GM21390 (cell line): ENCODE data around the gene NME8.

ENCODE experiments used
- ATAC-seq: cut with Tn5 transposase; IDR thresholded peaks from one replicate; pipeline ENCODE4 v1.9.1; 2021; ENCODE audit not compliant: unreplicated experiment

The NME8 gene

DNA sequence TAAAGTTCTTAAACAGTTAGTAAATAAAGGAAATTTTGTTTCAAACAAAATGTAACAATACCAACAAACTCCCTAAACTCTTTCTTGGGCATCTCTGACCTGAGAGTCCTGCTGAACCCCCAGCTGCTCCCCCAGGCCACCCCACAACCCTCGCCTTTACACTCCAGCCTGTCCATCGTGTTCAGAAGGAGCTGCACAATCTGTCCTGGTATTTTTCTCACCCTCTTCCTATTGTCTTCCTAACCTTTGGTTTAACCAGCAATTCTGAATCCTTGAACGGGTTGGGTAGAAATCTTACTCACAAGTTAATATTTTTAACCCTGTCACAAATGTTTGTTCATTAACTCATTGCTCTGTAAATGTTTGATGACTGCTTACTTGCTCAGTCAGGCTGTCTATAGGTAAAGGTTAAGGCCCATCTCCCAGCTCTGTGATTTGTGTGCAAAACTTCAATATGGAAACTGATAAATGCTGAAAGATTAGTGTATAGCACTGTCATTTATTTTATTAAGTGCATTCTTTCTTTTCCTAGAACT lies 51.4 kb downstream of the NME8 start:
- no peak for ATAC-seq

- ATAC-seq, result no peak
Observed at GRCh38 chr7:37901236-37901827, 52.9 kb downstream of the NME8 start.

- ATAC-seq, result no peak
Observed at GRCh38 chr7:37901890-37902524, 53.6 kb downstream of the NME8 start.

DNA sequence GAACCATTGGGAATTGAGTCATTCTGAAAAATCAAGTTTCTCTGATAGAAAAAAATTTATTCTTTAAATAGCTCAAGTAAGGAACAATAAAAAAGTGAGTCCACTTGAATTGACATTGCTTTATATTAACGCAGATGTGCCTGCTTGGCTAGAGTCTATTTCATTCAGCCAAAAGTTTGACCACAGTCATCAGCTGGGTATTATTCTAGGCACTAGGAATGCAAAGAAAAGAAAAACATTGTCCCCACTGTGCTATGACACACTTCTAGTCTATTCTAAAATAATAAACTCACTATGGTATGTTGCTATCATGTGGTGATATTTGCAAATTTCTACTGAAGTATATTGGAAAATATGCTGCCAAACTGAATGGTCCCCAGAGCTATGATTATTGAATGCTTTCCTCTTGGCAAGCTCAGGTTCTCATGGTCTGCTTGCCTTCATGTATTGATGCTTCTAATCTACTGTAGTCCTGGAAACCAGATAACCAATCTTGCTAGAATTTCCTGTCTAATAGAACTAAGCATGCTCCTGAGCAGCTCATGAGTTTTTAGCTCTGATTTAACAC lies 59.9 kb downstream of the NME8 start:
- ATAC-seq, result no peak

GRCh38 chr7:37912756-37913155 lies 64.4 kb downstream of the NME8 start:
- ATAC-seq, result no peak

- ATAC-seq, result no peak
Observed at GRCh38 chr7:37915438-37915837, 67.0 kb downstream of the NME8 start.

DNA sequence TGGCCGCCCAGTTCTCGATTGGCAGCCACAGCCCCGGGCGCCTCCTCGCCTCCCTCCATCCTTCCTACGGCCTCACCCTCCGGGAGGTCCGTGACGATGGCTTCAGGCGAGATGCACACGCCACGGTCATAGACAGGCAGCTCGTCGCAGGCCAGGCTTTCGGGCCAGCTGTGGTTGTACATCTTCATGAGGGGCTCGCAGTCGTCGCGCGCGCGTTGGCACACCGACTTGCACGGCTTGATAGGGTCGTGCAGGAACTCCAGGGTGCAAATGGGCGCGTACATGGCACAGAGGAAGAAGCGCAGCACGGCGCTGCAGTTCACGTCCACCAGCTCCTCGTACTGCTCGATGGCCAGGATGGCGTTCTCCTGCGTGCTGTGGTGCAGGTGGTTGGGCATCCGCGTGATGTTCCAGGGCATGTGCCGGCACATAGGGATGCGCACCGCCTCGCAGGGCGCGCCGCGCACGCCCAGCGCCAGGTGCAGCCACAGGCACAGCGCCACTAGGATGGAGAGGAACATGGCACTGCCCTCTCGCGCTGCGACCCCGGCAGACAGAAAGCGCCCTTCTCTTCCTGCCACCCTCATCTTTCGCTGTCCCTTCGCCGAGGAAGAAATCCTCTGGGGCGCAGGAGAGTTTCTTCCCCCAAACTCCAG lies 67.7 kb downstream of the NME8 start:
- ATAC-seq, result no peak

DNA sequence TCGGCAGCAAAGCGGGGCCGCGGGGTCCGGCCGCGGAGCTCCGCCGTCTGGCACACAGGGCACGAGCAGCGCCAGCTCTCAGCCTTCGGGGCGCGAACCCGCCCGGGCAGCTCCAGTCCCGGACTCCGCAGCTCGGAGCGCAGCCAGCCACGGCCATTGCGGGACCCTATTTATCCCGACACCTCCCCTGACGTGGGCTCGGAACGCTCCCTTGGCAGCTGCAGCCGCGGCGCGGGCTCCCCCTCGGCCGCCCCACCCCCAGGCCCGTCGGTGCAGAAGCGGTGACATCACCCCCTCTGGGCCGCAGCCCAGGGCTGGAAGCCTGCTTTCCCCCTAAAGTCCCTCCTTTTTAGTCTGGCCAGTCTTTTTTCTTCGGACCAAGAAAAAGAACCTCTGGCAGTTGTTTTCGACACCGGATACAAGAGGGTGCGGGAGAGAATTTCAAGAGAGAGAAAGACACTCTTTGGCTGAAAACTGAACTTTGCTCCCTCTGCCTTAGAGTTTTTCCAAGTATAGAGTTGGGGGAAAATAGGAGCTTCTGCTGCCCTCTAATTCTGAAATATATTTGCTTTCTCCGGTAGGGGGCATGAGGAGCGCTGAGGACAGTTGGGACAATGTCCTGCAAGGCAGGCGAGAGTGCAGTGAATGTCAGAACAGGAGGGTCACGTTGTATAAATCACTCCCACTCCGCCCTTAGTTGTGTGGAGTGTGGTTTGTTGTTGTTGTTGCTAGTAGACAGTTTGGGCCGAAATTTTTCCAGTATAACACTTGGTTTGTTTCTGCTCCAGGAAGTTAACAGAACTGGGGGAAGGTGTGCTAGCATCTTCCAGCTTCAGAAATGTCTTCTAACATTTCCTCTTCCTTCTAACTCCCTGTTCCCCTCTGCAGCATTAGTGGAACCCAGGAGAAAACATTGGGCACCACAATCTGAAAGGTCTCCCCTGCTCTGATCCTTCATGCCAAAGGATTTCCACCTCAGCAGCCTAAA lies 68.6 kb downstream of the NME8 start, which contains the start of gene SFRP4:
SFRP4 (minus strand) TSS at position 145 of the 988 bp plus-strand sequence. CDS start 280 bp downstream, outside the sequence.
- peak; percentile 38 for ATAC-seq

DNA sequence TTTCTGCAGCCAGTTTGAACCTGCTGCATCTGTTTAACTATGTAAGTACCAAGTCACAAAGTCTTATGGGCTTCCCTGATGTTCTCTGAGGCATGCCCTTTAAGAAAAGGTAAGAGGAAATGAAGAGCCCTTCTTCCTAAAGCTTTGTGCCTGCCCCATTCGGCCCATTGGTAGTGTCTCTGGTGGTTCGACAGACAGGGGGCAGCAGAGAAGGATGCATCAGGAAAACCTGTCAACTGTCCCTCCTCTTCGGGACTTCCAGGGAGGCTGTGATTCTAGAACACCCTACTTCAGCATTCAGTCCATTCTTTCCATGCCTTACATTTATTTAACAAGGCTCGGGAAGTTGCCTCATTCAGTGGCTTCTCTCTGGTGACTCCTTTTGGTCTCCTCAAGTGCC lies 70.1 kb downstream of the NME8 start:
- ATAC-seq, result no peak

- peak; percentile 48 for ATAC-seq
Observed at GRCh38 chr7:37920305-37920848, 72.0 kb downstream of the NME8 start, which contains the start of gene EPDR1. Gene EPDR1, plus strand, starts transcription at chr7:37920640. Its CDS starts 300 bp downstream, at chr7:37920940.

DNA sequence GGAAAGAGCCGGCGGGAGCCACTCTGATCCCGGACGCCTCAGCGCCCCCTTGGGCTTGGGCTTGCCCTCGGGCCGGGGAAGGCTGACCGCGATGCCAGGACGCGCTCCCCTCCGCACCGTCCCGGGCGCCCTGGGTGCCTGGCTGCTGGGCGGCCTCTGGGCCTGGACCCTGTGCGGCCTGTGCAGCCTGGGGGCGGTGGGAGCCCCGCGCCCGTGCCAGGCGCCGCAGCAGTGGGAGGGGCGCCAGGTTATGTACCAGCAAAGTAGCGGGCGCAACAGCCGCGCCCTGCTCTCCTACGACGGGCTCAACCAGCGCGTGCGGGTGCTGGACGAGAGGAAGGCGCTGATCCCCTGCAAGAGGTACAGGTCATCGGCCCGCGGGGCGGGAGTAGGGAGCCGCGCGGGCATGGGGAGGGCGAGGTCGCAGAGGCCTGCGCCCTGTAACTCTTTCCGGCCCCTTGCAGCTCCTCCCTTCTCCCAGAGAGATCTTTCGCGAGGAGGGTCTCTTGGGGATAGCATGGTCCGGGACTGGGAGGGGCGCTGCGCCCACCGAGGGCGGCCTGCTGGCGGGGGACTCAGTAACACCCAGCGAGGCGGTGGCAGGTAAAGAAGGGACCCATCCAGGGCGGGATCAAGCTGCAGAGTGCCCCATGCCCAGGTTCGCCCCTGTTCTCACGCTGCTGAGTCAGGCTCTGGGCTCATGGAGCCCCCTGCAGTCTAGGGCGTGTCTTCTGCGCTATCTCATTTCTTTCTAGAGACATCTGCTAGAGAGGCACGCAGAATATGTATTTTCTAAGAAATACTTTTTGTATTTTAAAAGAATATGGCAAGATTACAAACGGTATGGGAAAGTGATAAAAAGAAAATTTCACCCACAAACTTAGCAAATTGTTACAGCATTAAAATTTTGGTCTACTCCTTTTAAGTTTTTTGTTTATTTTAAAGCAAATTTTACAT lies 72.7 kb downstream of the NME8 start:
- ATAC-seq, result peak; percentile 54

DNA sequence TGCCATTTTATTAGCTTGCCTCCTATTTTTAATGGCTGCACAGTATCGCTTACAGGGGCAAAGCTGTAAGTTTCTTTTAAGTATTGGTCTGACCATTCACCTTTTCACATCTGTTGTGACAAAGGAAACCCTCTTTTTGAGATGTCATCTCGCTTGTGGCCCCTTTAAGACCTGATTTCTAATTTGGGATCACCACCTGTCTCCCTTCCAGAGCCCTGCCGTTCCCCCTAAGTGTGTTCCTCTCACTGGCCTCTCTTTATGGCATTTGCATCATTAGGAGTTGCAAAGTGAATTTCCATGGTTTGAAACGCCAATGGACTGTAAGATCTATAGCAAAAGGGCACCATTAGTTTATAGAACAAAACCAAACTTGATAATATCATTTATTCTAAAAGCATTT lies 73.5 kb downstream of the NME8 start:
- no peak for ATAC-seq

DNA sequence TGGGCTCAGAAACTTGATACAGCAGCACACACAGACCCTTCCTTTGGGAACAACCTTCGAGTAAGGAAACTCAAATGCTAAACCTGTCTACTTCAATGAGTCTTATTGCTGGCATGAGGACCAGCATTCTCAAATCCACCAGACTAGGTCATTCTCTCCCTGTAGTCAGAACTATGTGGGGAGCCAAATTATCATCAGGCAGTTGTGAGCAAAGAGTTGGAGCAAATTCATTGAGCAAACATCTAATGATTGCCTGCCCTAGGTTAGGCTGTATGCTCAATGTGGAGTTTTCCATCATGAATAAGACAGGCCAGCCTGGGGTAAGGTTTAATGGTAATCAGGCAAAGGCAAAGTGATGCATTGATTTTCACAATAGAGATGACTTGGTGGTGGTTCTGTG lies 75.6 kb downstream of the NME8 start:
- no peak for ATAC-seq

GRCh38 chr7:37924491-37925041 lies 76.2 kb downstream of the NME8 start:
- ATAC-seq, result no peak

DNA sequence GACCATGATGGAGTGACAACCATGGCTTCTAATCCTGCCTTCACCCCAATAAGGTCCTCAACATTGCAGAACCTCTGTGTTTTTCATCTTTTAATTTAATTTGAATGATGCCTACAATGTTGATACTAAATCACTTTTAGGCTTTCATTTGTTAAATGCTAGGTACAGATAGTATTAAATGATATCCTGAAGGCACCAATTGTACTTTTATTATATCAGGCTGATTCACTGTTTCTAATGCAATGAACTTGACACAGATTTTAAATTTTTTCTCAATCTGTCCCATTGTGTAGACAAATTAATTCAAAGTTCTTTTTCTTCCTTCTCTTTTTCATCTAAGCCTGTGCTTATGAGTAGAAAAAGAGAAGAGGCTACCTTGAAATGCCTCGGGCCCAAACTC lies 77.2 kb downstream of the NME8 start:
- no peak for ATAC-seq

GRCh38 chr7:37927773-37928444 lies 79.5 kb downstream of the NME8 start:
- ATAC-seq, result no peak

- no peak for ATAC-seq
Observed at GRCh38 chr7:37928878-37929277, 80.5 kb downstream of the NME8 start.
